ENCODE data around the gene PYGB.

Gene PYGB

GRCh38 chr20:25323496-25324246 is 75.8 kb downstream of the PYGB start:
- no peak for TF ChIP-seq CTCF (IDR thresholded peaks at IDR 0.05; ENCODE audit: low read depth, low read length)
- TF ChIP-seq POLR2A (IDR thresholded peaks at IDR 0.05; ENCODE audit: extremely low read depth, insufficient read length), result no peak
- TF ChIP-seq MYC (IDR thresholded peaks at IDR 0.05; ENCODE audit: low read depth, low read length), result no peak
- no peak for TF ChIP-seq MAX (IDR thresholded peaks at IDR 0.05; ENCODE audit: low read depth, low read length)
- no peak overlapping the region for H3K4me3 ChIP-seq (ENCODE audit: low read depth, low read length)
- DNase-seq (ENCODE audit: low read depth), result no peak

- no peak overlapping the region for H3K4me3 ChIP-seq (ENCODE audit: low read depth, low read length)
- peak; percentile 88 for DNase-seq (ENCODE audit: low read depth)
- no peak for TF ChIP-seq CTCF (IDR thresholded peaks at IDR 0.05; ENCODE audit: low read depth, low read length)
- TF ChIP-seq MAX (IDR thresholded peaks at IDR 0.05; ENCODE audit: low read depth, low read length), result peak; percentile 92
- peak; percentile 73 for TF ChIP-seq MYC (IDR thresholded peaks at IDR 0.05; ENCODE audit: low read depth, low read length)
Measured at GRCh38 chr20:25324412-25324811, 76.5 kb downstream of the PYGB start.

- H3K4me3 ChIP-seq (ENCODE audit: low read depth, low read length), result no peak overlapping the region
- TF ChIP-seq MAX (IDR thresholded peaks at IDR 0.05; ENCODE audit: low read depth, low read length) (no peak), MYC (IDR thresholded peaks at IDR 0.05; ENCODE audit: low read depth, low read length) (no peak), CTCF (IDR thresholded peaks at IDR 0.05; ENCODE audit: low read depth, low read length) (no peak), POLR2A (IDR thresholded peaks at IDR 0.05; ENCODE audit: extremely low read depth, insufficient read length) (no peak)
- DNase-seq (ENCODE audit: low read depth), result no peak
Measured at GRCh38 chr20:25325073-25325472, 77.2 kb downstream of the PYGB start.

GRCh38 chr20:25325997-25326396 is 78.1 kb downstream of the PYGB start:
- TF ChIP-seq CTCF (IDR thresholded peaks at IDR 0.05; ENCODE audit: low read depth, low read length), result no peak
- no peak for TF ChIP-seq MYC (IDR thresholded peaks at IDR 0.05; ENCODE audit: low read depth, low read length)
- TF ChIP-seq MAX (IDR thresholded peaks at IDR 0.05; ENCODE audit: low read depth, low read length), result no peak
- no peak for TF ChIP-seq POLR2A (IDR thresholded peaks at IDR 0.05; ENCODE audit: extremely low read depth, insufficient read length)
- DNase-seq (ENCODE audit: low read depth), result no peak
- no peak overlapping the region for H3K4me3 ChIP-seq (ENCODE audit: low read depth, low read length)

GRCh38 chr20:25327521-25328235 is 79.8 kb downstream of the PYGB start:
- TF ChIP-seq MAX (IDR thresholded peaks at IDR 0.05; ENCODE audit: low read depth, low read length) (no peak), MYC (IDR thresholded peaks at IDR 0.05; ENCODE audit: low read depth, low read length) (no peak), POLR2A (IDR thresholded peaks at IDR 0.05; ENCODE audit: extremely low read depth, insufficient read length) (no peak), CTCF (IDR thresholded peaks at IDR 0.05; ENCODE audit: low read depth, low read length) (no peak)
- no peak for DNase-seq (ENCODE audit: low read depth)
- H3K4me3 ChIP-seq (ENCODE audit: low read depth, low read length), result no peak overlapping the region
